UCSD-AML1 (cell line): ENCODE data around the gene UXT.
"Not testable (repeated sequence)": the region's sequence is repeated elsewhere in the genome, so short reads cannot be mapped to it uniquely, and the experiment has no call there.

Experiments used
- DNase-seq: peaks from one replicate; lab custom pipeline; 2025; ENCODE audit not compliant: unreplicated experiment; lab: John Stamatoyannopoulos, UW

UXT gene

DNA sequence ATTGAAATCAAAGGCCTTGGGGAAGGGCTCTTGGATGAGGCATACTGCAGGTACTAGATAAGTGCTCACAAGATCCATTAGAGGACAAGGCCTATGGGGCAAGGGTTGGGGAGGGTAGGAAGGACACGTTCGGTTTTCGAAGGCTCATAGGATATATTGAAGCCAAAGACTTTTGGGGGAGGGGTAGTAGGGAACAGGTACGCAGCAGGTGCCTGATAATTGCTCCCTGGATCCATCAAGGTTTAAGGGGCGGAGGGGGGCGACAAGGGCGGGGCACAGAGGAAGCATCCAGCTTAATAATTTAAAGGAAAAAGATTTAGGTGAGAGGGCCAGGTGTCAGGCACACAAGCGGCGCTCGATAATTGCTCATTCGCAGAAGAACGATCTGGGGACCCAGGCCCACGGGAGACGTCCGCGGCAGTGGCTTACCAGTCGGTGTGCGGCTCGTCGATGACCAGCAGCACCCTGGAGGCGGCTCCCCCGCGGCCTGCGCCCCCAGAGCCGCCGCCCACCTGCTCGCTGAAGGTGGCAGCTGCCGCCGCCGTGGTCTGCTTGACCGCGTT is 40.0 kb downstream of the UXT start:
- no peak for DNase-seq

DNA sequence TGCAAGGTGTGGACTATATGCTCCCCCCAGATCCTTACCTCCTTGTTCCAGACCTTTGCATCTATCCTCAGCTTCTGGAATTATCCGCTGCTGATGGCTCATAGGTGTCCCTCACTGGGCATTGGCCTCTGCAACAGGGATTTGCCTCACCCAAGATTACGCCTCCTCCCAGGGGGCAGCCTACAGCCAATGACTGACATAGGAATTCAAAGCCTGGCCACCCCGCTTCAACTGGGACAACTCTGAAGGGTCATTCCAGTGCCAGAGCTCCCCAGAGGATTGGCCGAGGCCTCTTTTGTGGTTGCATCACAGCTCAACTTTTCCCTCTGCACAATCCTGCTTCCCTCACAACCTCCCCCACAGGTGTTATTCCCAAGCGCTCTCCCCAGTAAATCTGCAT is 44.4 kb downstream of the UXT start:
- DNase-seq: no peak

DNA sequence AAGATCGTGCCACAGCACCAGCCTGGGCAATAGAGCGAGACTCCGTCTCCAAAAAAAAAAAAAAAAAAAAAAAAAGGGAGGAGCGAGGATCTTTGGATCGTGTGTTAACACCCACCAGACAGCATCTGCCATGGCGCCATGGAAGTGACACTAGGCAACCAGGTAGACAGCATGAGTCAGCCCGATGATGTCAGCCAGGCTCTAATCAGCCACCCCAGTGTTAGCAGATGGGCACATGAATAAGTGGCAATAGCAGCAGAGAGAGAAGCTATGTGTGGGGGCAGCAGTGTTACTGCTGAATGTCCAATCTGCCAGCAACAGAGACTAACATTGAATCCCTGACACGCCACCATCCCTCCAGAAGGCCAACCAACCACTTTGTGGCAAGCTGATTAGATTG is 45.9 kb downstream of the UXT start:
- DNase-seq: no peak

DNA sequence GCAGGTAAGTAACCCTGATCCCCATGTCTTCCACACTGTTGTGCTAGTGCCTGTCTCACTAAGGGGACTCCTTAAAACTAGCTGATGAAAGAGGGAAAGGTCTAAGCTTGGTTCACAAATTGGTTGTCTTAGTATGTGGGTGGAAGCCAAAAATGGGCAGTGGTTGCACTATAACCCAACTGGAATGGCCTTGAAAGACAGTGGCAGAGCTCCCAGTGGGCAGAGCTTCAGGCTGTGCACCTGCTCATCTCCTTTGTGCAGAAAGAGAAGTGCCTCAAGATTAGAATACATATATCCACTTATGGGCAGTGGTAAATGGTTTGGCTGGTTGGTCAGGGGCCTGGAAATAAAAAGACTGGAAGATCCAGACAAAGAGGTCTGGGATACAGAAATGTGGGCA is 46.6 kb downstream of the UXT start:
- DNase-seq: no peak

DNA sequence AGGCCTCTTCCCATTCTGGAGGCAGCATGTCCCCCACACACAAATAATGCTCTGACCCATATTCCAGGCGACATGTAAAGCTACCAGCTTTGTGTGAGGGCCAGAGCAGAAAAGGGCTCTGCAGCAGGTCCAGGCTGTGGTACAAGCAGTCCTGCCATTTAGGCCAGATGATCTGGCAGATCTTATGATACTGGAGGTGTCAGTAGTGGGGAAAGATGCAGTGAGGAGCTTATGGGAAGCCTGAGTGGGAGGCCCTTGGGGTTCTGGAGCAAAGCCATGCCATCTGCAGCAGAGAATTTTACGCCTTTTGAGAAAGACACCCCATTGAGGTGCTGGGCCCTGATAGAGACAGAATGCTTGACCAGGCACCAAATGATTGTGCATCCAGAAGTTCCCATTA is 47.1 kb downstream of the UXT start:
- DNase-seq: no peak

DNA sequence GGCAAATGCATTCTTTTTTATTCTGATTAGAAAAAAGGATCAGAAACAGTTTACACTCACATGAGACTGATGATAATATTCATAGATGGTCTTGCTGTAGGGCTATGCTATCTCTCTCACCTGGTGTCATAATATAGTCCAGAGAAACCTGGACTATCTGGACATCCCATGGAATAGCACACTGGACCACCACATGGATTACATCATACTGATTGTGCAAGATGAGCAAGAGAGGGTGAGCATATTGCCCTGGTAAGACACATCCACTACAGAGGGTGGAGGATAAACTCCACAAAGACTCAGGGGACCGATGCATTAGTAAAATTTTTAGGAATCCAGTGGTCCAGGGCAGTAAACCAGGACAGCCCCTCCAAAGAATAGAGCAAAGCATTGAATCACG is 47.5 kb downstream of the UXT start:
- DNase-seq: no peak

DNA sequence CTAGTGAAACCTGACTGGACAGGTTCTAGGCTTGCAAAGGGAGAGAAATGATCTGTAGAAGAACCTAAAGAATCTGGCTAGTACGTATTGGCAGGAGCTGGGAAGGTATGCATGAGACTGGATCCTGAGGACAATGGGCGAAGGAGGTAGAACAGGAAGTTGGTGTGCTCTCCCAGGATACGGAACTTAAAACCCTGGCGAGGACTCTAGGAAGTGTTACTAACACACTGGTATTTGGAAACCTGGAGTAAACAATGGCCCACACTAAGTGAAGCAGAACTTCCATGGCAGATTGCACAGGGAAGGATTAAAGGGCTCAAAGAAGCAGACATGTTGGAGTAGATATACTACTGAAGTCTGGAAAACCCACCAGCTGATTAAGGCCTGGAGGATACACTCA is 48.5 kb downstream of the UXT start:
- no peak for DNase-seq

DNA sequence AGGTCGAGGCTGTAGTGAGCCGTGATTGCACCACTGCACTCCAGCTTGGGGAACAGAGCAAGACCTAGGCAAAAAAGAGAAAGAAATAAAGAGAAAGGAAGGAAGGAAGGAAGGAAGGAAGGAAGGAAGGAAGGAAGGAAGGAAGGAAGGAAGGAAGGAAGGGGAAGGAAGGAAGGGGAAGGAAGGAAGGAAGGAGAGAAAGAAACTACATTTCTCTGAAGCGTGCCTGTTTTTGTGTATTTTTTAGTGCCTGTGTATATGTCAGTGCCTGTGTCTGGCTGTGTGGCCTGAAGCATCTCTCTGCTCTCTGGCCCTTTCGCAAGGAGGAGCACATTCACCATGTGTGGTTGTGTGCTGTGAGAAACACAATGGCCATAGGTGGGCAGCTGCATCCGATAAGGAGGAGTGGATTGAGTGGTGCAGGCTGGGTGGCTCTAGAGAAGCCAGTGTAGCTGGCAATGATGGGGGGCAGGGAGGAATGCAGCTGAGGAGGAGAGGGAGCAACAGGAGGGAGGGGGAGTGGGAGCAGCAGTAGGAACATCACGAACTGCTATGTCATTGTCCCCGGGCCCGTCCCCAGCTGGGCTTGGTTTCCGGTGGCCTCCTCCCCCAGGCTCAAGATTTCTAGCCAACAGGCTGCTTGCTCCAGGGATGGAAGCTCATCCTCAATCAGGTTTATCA is 50.7 kb downstream of the UXT start:
- peak; percentile 35 for DNase-seq

DNA sequence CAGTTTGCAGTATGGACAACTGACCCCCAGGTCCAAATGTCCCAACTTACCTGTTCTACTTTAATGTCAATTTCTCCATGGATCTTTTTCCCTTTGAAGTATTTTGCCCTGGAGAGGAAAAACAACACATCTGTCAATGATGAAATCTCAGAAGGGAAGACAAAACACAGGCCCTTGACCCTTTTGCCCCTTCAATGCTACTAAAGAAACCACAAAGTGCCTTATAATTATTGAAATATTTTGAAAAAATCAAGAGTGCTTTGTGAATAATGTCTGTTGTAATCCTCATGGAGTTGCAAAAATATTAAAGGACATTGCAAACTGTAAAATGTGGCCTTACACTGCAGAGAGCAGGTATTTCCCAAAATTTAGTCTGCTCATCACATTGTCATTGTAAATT is 51.9 kb downstream of the UXT start:
- DNase-seq: no peak

DNA sequence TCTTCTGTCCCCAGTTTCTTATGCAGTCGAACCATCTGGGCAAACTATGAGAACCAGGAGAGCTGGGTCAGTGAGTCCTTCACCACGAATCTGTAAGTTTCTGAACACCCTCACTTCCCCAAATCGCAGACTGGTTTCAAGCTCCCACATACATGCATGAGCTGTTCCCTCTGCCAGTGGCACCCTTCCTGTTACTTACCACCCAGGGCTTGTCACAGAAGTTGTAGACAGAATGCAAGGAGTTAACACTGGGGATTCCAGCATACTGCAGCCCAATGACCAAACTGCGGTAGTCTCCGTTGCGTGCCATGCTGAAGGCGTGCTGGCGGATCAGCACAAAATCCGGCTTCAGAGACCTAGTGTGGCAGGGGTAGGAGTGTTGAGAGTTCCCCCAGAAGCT is 54.0 kb downstream of the UXT start:
- DNase-seq: no peak

DNA sequence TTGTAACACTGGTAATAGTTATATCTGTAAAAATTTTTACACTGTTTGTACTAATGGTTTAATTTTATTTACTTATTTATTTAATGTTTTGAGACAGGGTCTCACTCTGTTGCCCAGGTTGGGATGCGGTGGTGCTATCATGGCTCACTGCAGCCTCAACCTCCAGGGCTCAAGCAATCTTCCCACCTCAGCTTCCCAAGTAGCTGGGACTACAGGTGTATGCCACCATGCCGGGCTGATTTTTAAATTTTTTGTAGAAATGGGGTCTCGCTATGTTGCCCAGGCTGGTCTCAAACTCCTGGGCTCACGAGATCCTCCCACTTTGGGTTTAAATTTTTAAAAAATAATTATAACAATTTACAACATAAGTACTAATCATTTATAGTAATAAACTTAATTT is 55.9 kb downstream of the UXT start:
- DNase-seq: not testable (repeated sequence)
